ENCODE measurements around the gene MARCKS. TPM values are rescaled to one million over a fixed set of nuclear protein-coding genes. Genes with fewer than 3 reads are reported as not detected.

Gene MARCKS
- total RNA-seq, 1 experiment from 2014 or later, result 93.2 TPM

- Histone ChIP-seq H3K79me2 (ENCODE audit: low read depth) (no peaks in the 10 kb centered on the region), H3K4me1 (replicated peaks; ENCODE audit: insufficient read depth) (peaks cover 10% of the 10 kb centered on the region), H3K9me3 (ENCODE audit: insufficient read depth, low read depth) (no peaks in the 10 kb centered on the region; the same call in 1 of the 2 replicates), H3K9me2 (ENCODE audit: insufficient read depth) (no peaks in the 10 kb centered on the region), H3K27me3 (ENCODE audit: insufficient read depth, low read depth) (no peaks in the 10 kb centered on the region), H3K4me3 (no peak overlapping the region), H3K27ac (no peak overlapping the region), H3F3A (ENCODE audit: insufficient read depth, low read depth) (no peaks in the 10 kb centered on the region), H4K20me1 (ENCODE audit: insufficient read depth) (no peaks in the 10 kb centered on the region), H3K36me3 (ENCODE audit: low read depth) (no peaks in the 10 kb centered on the region), H2AFZ (0 out of 2 replicates have a peak overlapping the region, but pooled peaks have one; percentile 16), H3K4me2 (no peak overlapping the region)
- BruUV-seq (replicated peaks), result no TSS peak
- intact Hi-C loops (cut with micrococcal nuclease; ENCODE audit: unreplicated experiment), result no loop called here
- CTCF ChIA-PET, result no interaction called here
- no peak for TF ChIP-seq EZH2 (IDR thresholded peaks at IDR 0.05; ENCODE audit: low read depth)
- TF ChIP-seq CTCF (conservative IDR thresholded peaks at IDR 0.05), result no peak
- POLR2A ChIA-PET (ENCODE audit: unreplicated experiment), result no interaction called here
- DNase-seq, result no peak
These were observed 27.5 kb upstream of the MARCKS start for GRCh38 chr6:113829696-113830045.

GRCh38 chr6:113830140-113830539, 27.0 kb upstream of the MARCKS start:
- Histone ChIP-seq H2AFZ (no peak overlapping the region), H4K20me1 (ENCODE audit: insufficient read depth) (no peaks in the 10 kb centered on the region), H3K4me3 (no peak overlapping the region), H3K27me3 (ENCODE audit: insufficient read depth, low read depth) (no peaks in the 10 kb centered on the region), H3K79me2 (ENCODE audit: low read depth) (no peaks in the 10 kb centered on the region), H3K4me1 (replicated peaks; ENCODE audit: insufficient read depth) (peaks cover 10% of the 10 kb centered on the region), H3K36me3 (ENCODE audit: low read depth) (no peaks in the 10 kb centered on the region), H3K9me3 (ENCODE audit: insufficient read depth, low read depth) (no peaks in the 10 kb centered on the region; the same call in 1 of the 2 replicates), H3F3A (ENCODE audit: insufficient read depth, low read depth) (no peaks in the 10 kb centered on the region), H3K4me2 (no peak overlapping the region), H3K9me2 (ENCODE audit: insufficient read depth) (no peaks in the 10 kb centered on the region), H3K27ac (no peak overlapping the region)
- intact Hi-C loops (cut with micrococcal nuclease; ENCODE audit: unreplicated experiment), result no loop called here
- no TSS peak for BruUV-seq (replicated peaks)
- no peak for DNase-seq
- ChIA-PET POLR2A (ENCODE audit: unreplicated experiment) (no interaction called here), CTCF (no interaction called here)
- TF ChIP-seq CTCF (conservative IDR thresholded peaks at IDR 0.05) (no peak), EZH2 (IDR thresholded peaks at IDR 0.05; ENCODE audit: low read depth) (no peak)

- Histone ChIP-seq H3K9me2 (ENCODE audit: insufficient read depth) (no peaks in the 10 kb centered on the region), H3K9me3 (ENCODE audit: insufficient read depth, low read depth) (peaks cover 5% of the 10 kb centered on the region; the same call in 1 of the 2 replicates), H3F3A (ENCODE audit: insufficient read depth, low read depth) (no peaks in the 10 kb centered on the region), H3K4me1 (replicated peaks; ENCODE audit: insufficient read depth) (peaks cover 10% of the 10 kb centered on the region), H3K27ac (no peak overlapping the region), H3K4me3 (no peak overlapping the region), H3K79me2 (ENCODE audit: low read depth) (no peaks in the 10 kb centered on the region), H3K27me3 (ENCODE audit: insufficient read depth, low read depth) (no peaks in the 10 kb centered on the region), H4K20me1 (ENCODE audit: insufficient read depth) (no peaks in the 10 kb centered on the region), H3K36me3 (ENCODE audit: low read depth) (no peaks in the 10 kb centered on the region), H2AFZ (peak overlapping the region; percentile 35), H3K4me2 (no peak overlapping the region)
- no TSS peak for BruUV-seq (replicated peaks)
- POLR2A ChIA-PET (ENCODE audit: unreplicated experiment), result no interaction called here
- intact Hi-C loops (cut with micrococcal nuclease; ENCODE audit: unreplicated experiment), result no loop called here
- no peak for DNase-seq
- no peak for TF ChIP-seq EZH2 (IDR thresholded peaks at IDR 0.05; ENCODE audit: low read depth)
- no peak for TF ChIP-seq CTCF (conservative IDR thresholded peaks at IDR 0.05)
- CTCF ChIA-PET, result no interaction called here
These were observed 23.6 kb upstream of the MARCKS start for GRCh38 chr6:113833537-113833936.
